GM19467 (cell line): ENCODE measurements around the gene DRD4.

Experiments
- ATAC-seq: cut with Tn5 transposase; IDR thresholded peaks from one replicate; pipeline ENCODE4 v1.9.1; 2021; ENCODE audit warnings: mild to moderate bottlenecking, moderate library complexity; ENCODE audit not compliant: unreplicated experiment

The DRD4 gene

GRCh38 chr11:636511-637332 lies at the start of gene DRD4:
Gene DRD4 (plus strand): TSS chr11:637269. CDS start chr11:637305, 36 bp downstream.
- ATAC-seq: no peak

- ATAC-seq: no peak
Measured at GRCh38 chr11:587546-587945, 49.5 kb upstream of the DRD4 start.

- no peak for ATAC-seq
Measured at GRCh38 chr11:587978-588380, 49.1 kb upstream of the DRD4 start.

- no peak for ATAC-seq
Measured at GRCh38 chr11:589798-590197, 47.3 kb upstream of the DRD4 start.

GRCh38 chr11:590997-591396 lies 46.1 kb upstream of the DRD4 start:
- ATAC-seq: no peak

GRCh38 chr11:592501-592900 lies 44.6 kb upstream of the DRD4 start:
- ATAC-seq: no peak

- no peak for ATAC-seq
Measured at GRCh38 chr11:592918-593317, 44.2 kb upstream of the DRD4 start.

- ATAC-seq: no peak
Measured at GRCh38 chr11:593347-593746, 43.7 kb upstream of the DRD4 start.

GRCh38 chr11:595400-595799 lies 41.7 kb upstream of the DRD4 start:
- ATAC-seq: no peak

- no peak for ATAC-seq
Measured at GRCh38 chr11:596374-596773, 40.7 kb upstream of the DRD4 start.

- ATAC-seq: no peak
Measured at GRCh38 chr11:597166-597725, 39.8 kb upstream of the DRD4 start.

GRCh38 chr11:598005-598680 lies 38.9 kb upstream of the DRD4 start:
- ATAC-seq: no peak

GRCh38 chr11:601573-602245 lies 35.4 kb upstream of the DRD4 start:
- no peak for ATAC-seq

GRCh38 chr11:603154-603553 lies 33.9 kb upstream of the DRD4 start:
- ATAC-seq: no peak

GRCh38 chr11:605286-606129 lies 31.6 kb upstream of the DRD4 start:
- no peak for ATAC-seq

GRCh38 chr11:606245-606644 lies 30.8 kb upstream of the DRD4 start:
- no peak for ATAC-seq

- ATAC-seq: no peak
Measured at GRCh38 chr11:607020-607780, 29.9 kb upstream of the DRD4 start.

- no peak for ATAC-seq
Measured at GRCh38 chr11:607971-608659, 29.0 kb upstream of the DRD4 start.

- no peak for ATAC-seq
Measured at GRCh38 chr11:608791-609251, 28.2 kb upstream of the DRD4 start.
